Stimulated activated CD4-positive, alpha-beta T cell treated with anti-CD3 and anti-CD28 coated beads, Interleukin-15, amount 100 ng/mL, for 1 hour (primary cell): ENCODE measurements around the gene GMPR.

Experiments used
- DNase-seq, 2 donors: peaks; one replicate each; pipeline ENCODE4 v3.0.0-alpha.2; 2020; ENCODE audit warnings: low read depth in 1 of 2, low spot score in 1 of 2

The GMPR gene

DNA sequence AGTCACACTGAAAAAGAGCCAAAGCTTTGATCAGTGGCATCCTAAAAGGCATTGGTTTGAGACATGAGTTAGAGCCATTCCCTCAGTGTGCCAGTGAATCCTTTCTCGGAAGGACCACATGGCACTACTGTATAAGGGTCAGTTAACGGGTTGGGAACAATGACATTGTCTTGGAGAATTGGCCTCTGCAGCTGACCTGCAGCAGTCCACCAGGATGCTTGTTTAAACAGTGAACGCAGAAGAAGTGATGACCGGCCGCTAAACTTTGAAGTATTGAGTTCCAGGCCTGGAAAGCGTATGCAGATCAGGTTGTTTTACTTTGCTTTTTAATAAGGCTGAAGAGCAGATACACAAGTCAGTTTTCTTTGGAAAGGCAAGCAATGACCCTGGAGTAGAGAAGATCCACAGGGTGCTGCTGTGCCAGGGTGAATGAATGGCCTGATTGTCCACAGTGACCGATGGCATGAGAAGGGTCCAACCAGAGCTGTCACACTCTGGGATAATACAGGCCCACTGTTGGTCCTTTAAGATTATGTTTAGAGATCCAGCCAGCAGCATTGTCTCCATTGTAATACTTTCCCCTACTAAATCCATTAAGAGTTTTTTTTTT lies 57.8 kb downstream of the GMPR start:
- DNase-seq = no peak

GRCh38 chr6:16299861-16300260 lies 61.5 kb downstream of the GMPR start:
- no peak for DNase-seq

GRCh38 chr6:16301511-16301910 lies 63.1 kb downstream of the GMPR start:
- no peak for DNase-seq

DNA sequence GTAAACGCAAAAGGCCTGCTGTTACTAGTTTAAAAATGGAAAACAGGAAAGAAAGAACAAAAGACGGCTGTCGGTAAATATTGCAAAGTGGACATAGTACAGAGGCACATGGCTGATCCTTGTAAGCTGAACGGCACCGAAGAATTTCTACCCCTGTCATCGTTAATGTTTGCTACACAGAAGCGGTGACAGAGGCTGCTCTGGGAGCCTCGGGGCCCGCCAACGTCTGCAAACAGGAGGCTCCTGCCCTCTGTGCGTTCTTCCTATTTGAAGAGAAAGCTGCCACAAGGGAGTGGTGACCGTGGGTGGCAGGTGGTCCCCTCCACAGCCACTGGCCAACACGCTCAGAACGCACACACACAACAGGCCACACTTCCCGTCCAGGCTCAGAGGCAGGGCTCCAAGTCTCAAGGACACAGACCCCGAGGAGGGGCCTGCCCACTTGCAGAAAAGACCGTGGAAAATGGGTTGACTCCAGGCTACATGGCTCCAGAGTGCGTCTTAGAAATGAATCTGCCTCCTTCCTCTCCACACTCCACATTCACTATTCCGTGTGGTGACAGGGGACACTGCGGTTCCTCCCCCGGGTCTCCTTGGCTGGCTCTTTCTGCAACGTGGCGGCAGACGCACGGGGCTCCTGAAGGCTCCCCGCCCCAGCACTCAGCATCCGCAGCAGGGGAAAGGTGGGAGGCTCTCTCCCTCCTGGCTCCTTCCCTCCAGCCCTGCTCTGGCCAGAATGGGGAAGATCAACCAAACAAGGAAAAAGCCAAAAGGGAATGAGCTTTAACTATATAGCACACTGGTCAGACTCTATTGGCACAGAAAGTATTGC lies 64.5 kb downstream of the GMPR start:
- DNase-seq = no peak

GRCh38 chr6:16305246-16305725 lies 66.9 kb downstream of the GMPR start:
- no peak for DNase-seq

- DNase-seq = no peak
Observed at GRCh38 chr6:16305788-16306187, 67.4 kb downstream of the GMPR start.

- DNase-seq = no peak
Observed at GRCh38 chr6:16306334-16306733, 67.9 kb downstream of the GMPR start.

GRCh38 chr6:16311763-16312162 lies 73.4 kb downstream of the GMPR start:
- DNase-seq = no peak

- no peak for DNase-seq
Observed at GRCh38 chr6:16313732-16314131, 75.3 kb downstream of the GMPR start.

- DNase-seq = no peak
Observed at GRCh38 chr6:16314296-16314695, 75.9 kb downstream of the GMPR start.

DNA sequence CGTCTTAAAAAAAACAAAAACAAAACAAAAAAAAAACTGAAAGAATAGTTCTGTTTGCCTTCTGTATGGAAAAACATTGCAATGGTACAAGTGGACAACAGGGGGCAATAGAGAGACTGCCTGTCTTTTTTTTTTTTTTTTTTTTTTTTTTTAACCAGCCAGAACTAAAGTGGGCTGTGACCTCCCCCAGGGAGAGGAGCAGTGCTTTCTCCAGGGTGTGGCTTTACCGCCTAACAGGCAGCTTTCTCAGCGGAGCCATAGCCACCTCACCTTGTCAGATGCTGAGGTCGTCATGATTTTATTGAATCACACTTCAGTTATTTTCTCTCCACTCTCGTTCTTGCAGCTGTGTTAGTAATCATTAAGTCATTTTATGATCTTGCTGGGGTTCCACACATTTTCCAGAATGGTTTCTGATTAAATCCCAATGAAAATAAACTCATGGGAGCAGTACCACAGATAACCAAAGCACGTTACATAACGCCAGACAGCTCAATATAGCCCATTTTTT lies 78.4 kb downstream of the GMPR start:
- no peak for DNase-seq

DNA sequence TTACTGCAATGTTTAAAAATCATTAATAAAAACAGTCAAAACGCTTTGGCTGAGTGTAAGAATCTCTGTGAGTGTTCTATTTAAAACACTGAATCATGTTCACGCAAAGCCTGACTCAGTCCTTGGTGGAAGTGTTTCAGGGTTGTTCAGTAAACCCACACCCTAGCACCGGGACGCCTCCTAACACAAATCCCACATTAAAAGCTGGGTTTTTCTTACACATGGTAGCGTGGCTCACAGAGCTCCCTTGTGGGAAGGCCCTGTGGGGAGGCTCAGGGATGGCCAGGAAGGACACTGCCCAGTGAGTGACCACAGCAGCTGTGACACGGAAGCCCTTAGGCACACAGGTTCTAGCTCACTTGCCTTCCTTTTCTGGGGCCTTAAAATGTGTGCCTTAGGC lies 80.2 kb downstream of the GMPR start:
- DNase-seq = no peak

DNA sequence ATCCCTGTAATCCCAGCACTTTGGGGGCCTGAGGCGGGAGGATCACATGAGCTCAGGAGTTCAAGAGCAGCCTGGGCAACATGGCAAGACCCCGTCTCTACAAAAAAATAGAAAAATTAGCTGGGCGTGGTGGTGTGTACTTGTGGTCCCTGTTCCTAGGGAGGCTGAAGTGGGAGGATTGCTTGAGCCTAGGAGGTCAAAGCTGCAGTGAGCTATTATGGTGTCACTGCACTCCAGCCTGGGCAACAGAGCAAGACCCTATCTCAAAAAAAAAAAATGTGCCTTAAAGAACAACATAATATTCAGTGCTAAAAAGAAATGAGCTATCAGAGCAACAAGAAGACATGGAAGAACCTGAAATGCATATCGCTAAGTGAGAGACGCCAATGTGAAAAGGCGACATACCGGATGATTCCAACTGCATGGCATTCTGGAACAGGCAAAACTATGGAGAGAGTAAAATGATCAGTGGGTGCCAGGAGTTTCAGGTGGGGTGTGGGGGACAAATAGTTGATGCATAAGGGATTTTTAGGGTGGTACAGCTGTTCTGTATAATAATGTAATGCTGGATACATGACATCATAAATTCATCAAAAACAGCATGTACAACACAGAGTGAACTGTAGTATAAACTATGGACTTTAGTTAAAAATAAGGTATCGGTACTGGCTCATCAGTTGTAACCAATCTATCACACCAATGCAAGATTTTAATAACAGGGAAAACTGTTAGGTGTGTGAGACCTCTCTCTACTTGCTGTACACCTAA lies 80.8 kb downstream of the GMPR start:
- no peak for DNase-seq

- DNase-seq = peak; percentile 29 to 49
Observed at GRCh38 chr6:16319813-16320532, 81.6 kb downstream of the GMPR start.

DNA sequence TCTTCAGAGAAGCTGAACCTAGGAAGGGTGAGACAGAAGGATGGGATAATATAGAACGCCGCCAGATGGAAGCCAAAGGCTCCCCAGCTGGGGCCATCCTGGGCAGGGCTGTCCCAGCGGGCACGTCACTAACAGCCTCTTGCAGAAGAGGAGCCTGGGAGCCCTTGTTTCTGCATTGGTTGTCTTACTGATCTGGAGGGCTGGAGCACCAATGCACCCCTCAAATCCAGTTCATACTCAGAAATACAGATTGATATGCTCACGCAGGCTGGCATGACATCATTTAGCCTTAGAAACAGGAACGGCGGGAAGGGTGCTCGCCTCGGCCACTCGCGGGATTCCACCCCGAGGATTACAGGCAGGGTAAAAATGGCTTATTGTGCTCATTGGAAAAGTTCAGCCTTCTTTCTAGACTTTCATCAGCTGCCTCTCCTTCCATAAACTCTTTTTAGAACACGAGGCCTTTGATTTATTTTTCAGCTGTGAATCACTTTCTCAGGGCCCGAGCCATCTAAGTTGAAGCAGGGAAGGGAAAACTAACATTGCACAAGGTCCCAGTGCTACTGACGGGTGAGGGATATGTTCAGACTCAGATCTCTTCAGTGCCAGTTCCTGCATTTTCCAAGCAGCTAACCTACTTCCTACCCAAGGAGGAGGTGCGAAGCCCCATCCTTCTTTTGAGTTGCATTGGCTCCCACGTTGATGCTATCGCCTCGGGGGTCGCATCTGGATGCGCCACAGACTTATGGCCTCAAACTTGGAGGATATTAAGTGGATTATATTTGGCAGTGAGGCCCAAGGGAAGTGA lies 82.3 kb downstream of the GMPR start:
- DNase-seq = no peak

DNA sequence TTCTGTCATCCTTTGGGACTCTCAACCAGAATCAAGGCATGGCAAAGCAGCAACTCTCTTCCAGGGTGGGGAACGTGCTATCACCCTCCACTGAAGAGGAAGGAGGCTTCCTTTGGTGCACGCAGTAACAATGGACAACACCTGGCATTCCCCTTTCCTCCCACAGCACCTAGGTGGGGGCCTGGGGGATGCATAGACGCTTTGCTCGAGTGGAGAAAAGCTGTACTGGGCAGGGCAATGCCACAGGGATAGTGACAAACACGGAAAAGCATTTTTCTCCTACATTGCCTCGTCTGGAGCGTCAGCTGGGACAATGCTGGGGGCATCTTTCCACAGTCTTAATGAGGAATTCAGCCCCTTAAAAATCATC lies 82.9 kb downstream of the GMPR start:
- DNase-seq = no peak

GRCh38 chr6:16321826-16322225 lies 83.4 kb downstream of the GMPR start:
- no peak for DNase-seq

DNA sequence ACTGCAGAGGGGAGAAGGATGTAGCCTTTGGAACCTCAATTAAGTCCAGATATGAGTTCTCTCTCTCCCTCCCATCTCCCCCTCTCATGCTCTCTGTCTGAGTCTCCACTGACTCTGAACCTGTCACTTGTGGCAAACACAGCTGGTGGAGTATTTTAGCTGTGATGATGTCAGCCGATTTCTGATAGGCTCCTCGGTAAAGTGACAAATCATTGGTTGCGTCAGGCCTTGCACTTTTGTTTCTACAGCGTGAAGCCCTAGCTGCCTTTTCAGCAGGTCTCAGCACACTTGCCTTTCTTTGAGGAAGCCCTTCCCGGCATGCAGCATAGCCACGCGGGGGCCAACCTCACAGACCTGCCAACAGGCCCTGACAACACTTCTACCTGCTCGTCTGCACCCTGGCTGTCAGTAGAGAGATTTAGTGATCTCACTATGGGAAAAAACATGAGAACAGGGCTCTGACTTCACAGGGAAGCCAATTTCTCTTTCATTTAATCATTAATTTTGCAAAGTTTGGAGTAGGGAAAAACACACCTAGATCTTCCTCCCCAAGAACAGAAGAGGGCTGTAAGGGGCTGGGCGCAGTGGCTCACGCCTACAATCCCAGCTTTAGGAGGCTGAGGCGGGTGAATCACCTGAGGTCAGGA lies 84.4 kb downstream of the GMPR start:
- DNase-seq = peak; percentile 46 to 51

DNA sequence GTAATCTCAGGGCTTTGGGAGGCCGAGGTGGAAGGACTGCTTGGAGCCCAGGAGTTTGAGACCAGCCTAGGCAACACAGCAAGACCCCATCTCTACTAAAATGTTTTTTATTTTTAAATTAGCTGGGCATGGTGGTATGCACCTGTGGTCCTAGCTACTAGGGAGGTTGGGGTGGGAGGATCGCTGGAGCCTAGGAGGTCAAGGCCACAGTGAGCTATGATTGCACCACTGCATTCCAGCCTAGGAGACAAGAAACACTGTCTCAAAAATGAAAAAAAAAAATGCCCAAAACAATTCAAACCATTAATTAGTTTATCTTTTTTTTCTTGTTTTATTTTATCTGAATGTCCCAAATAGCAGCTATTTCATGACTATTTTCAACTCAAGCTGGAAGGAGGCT lies 85.8 kb downstream of the GMPR start:
- no peak for DNase-seq
